Measurements from ENCODE around the gene MRTO4. TPM values are rescaled to one million over a fixed set of nuclear protein-coding genes. Genes with fewer than 3 reads are reported as not detected.
A peak's percentile ranks its signal among the peaks of the same experiment; 100 is the strongest.
"Not testable (repeated sequence)": the region's sequence is repeated elsewhere in the genome, so short reads cannot be mapped to it uniquely, and the experiment has no call there.

MRTO4 gene
- total RNA-seq, 1 experiment from 2014 or later: 90.1 TPM

DNA sequence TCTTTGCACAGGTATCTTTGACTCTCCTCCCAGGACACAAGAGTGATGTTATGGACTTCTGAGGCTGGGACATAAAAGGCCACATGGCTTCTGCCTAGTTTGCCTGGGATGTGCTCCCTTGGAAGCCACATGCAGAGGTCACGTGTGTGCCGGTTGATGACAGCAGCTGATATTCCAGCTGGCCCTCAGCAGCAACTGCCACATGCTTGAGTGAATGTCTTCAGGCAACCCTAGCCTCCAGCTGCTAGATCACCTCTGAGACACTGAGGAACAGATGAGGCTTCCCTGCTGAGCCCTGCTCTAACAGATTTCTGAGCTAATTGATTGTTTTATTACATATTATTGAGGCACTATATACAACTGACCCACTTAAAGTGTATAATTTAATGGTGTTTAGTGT lies 48.6 kb downstream of the MRTO4 start:
- BruUV-seq (replicated peaks): no TSS peak
- Histone ChIP-seq H3K9me3 (ENCODE audit: control insufficient read depth, insufficient read depth, low read depth, low read length) (no peaks in the 10 kb centered on the region), H3K27ac (ENCODE audit: low read length) (no peak overlapping the region), H3K36me3 (ENCODE audit: control insufficient read depth, insufficient read depth, low read length) (no peaks in the 10 kb centered on the region), H3K4me1 (ENCODE audit: control insufficient read depth, insufficient read depth, low read length) (no peaks in the 10 kb centered on the region), H3K27me3 (ENCODE audit: control insufficient read depth, insufficient read depth, low read length) (no peaks in the 10 kb centered on the region), H3K4me3 (ENCODE audit: low read depth in 2 of 2, low read length in 2 of 2) (no peak overlapping the region)
- ChIA-PET CTCF (no interaction called here), POLR2A (no interaction called here)
- DNase-seq (ENCODE audit: low read depth, low spot score) (no peak), ATAC-seq (0 out of 2 replicates have a peak, but pooled peaks have one; percentile 55)
- TF ChIP-seq TCF7L2 (IDR thresholded peaks at IDR 0.05; ENCODE audit: low read depth, low read length): no peak
- intact Hi-C loops (cut with micrococcal nuclease; ENCODE audit: unreplicated experiment): no loop called here
- in situ Hi-C loops (cut with HindIII; ENCODE audit: low pct_unique_long_range_greater_than_20kb, low sequenced_read_pairs): no loop called here

DNA sequence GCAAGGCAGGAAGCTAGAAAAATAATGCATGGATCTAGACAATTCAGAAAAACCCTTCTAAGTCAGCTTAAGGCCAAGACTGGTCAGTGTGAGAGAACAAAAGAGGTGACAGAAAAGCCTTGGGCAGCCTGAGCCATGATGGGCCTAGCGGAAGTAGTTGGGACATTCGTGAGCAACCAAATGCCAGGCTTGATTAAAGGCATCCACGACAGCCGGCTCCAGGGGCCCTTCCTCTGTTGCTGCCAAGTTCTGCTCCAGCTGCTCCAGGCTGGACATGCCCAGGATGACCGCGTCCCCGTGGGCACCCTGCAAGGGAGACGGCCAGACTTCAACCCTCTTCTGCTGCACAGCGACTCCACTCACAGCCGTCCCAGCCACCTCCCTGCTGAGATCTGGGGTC lies 52.5 kb downstream of the MRTO4 start:
- DNase-seq (ENCODE audit: low read depth, low spot score); H3K27ac ChIP-seq (ENCODE audit: low read length); H3K4me1 ChIP-seq (ENCODE audit: control insufficient read depth, insufficient read depth, low read length); intact Hi-C loops (cut with micrococcal nuclease; ENCODE audit: unreplicated experiment); in situ Hi-C loops (cut with HindIII; ENCODE audit: low pct_unique_long_range_greater_than_20kb, low sequenced_read_pairs); ATAC-seq; H3K27me3 ChIP-seq (ENCODE audit: control insufficient read depth, insufficient read depth, low read length); BruUV-seq (replicated peaks); H3K4me3 ChIP-seq (ENCODE audit: low read depth in 2 of 2, low read length in 2 of 2); POLR2A ChIA-PET; H3K9me3 ChIP-seq (ENCODE audit: control insufficient read depth, insufficient read depth, low read depth, low read length); H3K36me3 ChIP-seq (ENCODE audit: control insufficient read depth, insufficient read depth, low read length): not testable (repeated sequence)
- CTCF ChIA-PET: interaction anchor here (0.7 kb wide), 1 partner anchor 8 kb away, joined by 3 read pairs; no protein-coding TSS in a partner anchor

DNA sequence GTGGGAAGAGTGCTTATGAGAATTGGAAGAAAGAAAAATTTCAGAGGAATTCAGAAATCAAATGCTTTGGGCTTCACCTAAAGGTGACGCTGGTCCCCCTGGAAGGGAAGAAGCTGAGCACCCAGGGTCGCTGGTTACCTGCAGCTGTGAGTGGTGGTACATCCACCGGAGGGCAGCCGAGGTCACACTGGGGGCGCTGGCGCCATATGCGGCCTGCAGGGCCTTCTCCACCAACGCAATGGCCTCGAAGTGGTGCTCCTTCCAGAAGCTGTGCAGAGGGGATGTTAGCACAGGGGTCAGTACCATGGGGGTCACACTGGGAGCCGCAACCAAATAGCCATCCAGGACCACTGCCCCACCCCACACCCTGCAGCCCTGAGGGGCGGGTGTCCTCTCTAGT lies 54.3 kb downstream of the MRTO4 start:
- Histone ChIP-seq H3K27ac (ENCODE audit: low read length) (no peak overlapping the region), H3K9me3 (ENCODE audit: control insufficient read depth, insufficient read depth, low read depth, low read length) (no peaks in the 10 kb centered on the region), H3K4me1 (ENCODE audit: control insufficient read depth, insufficient read depth, low read length) (peaks cover 3% of the 10 kb centered on the region), H3K36me3 (ENCODE audit: control insufficient read depth, insufficient read depth, low read length) (no peaks in the 10 kb centered on the region), H3K4me3 (ENCODE audit: low read depth in 2 of 2, low read length in 2 of 2) (no peak overlapping the region), H3K27me3 (ENCODE audit: control insufficient read depth, insufficient read depth, low read length) (no peaks in the 10 kb centered on the region)
- in situ Hi-C loops (cut with HindIII; ENCODE audit: low pct_unique_long_range_greater_than_20kb, low sequenced_read_pairs) (no loop called here), intact Hi-C loops (cut with micrococcal nuclease; ENCODE audit: unreplicated experiment) (no loop called here)
- ATAC-seq (no peak; the same call in 1 of the 2 replicates), DNase-seq (ENCODE audit: low read depth, low spot score) (no peak)
- ChIA-PET POLR2A (interaction anchor here (1.0 kb wide), 1 partner anchor 11 kb away, joined by 3 read pairs; no protein-coding TSS in a partner anchor), CTCF (no interaction called here)
- TF ChIP-seq, protein P1, sequence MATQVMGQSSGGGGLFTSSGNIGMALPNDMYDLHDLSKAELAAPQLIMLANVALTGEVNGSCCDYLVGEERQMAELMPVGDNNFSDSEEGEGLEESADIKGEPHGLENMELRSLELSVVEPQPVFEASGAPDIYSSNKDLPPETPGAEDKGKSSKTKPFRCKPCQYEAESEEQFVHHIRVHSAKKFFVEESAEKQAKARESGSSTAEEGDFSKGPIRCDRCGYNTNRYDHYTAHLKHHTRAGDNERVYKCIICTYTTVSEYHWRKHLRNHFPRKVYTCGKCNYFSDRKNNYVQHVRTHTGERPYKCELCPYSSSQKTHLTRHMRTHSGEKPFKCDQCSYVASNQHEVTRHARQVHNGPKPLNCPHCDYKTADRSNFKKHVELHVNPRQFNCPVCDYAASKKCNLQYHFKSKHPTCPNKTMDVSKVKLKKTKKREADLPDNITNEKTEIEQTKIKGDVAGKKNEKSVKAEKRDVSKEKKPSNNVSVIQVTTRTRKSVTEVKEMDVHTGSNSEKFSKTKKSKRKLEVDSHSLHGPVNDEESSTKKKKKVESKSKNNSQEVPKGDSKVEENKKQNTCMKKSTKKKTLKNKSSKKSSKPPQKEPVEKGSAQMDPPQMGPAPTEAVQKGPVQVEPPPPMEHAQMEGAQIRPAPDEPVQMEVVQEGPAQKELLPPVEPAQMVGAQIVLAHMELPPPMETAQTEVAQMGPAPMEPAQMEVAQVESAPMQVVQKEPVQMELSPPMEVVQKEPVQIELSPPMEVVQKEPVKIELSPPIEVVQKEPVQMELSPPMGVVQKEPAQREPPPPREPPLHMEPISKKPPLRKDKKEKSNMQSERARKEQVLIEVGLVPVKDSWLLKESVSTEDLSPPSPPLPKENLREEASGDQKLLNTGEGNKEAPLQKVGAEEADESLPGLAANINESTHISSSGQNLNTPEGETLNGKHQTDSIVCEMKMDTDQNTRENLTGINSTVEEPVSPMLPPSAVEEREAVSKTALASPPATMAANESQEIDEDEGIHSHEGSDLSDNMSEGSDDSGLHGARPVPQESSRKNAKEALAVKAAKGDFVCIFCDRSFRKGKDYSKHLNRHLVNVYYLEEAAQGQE (IDR thresholded peaks at IDR 0.05; ENCODE audit: insufficient read depth in 1 of 2, low read depth in 2 of 2, low read length in 1 of 2): no peak
- TF ChIP-seq SIN3A (IDR thresholded peaks at IDR 0.05; ENCODE audit: borderline replicate concordance, insufficient read depth, low read depth, low read length) (no peak), POLR2AphosphoS5 (IDR thresholded peaks at IDR 0.05; ENCODE audit: low read depth, low read length) (no peak), TCF7L2 (IDR thresholded peaks at IDR 0.05; ENCODE audit: low read depth, low read length) (no peak)
- TF ChIP-seq, protein P2, sequence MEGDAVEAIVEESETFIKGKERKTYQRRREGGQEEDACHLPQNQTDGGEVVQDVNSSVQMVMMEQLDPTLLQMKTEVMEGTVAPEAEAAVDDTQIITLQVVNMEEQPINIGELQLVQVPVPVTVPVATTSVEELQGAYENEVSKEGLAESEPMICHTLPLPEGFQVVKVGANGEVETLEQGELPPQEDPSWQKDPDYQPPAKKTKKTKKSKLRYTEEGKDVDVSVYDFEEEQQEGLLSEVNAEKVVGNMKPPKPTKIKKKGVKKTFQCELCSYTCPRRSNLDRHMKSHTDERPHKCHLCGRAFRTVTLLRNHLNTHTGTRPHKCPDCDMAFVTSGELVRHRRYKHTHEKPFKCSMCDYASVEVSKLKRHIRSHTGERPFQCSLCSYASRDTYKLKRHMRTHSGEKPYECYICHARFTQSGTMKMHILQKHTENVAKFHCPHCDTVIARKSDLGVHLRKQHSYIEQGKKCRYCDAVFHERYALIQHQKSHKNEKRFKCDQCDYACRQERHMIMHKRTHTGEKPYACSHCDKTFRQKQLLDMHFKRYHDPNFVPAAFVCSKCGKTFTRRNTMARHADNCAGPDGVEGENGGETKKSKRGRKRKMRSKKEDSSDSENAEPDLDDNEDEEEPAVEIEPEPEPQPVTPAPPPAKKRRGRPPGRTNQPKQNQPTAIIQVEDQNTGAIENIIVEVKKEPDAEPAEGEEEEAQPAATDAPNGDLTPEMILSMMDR (IDR thresholded peaks at IDR 0.05): no peak
- BruUV-seq (replicated peaks): no TSS peak
